ENCODE data around the gene NTN1.

Gene NTN1

GRCh38 chr17:9244066-9245052 lies 223.0 kb downstream of the NTN1 start:
- no peak overlapping the region for H4K91ac ChIP-seq (ENCODE audit: low read depth, low read length)
- no peak overlapping the region for H3K18ac ChIP-seq (ENCODE audit: low read length)
- no peak overlapping the region for H3K4ac ChIP-seq (ENCODE audit: low read depth, low read length)
- no peak overlapping the region for H2AK5ac ChIP-seq (ENCODE audit: low read length)
- no peaks in the 10 kb centered on the region for H3K27me3 ChIP-seq (ENCODE audit: insufficient read depth, low read length)
- H3K14ac ChIP-seq (ENCODE audit: low read length), result no peak overlapping the region
- no peak for DNase-seq
- no peak overlapping the region for H4K12ac ChIP-seq (ENCODE audit: low read depth, low read length)
- no peak overlapping the region for H2BK12ac ChIP-seq (ENCODE audit: low read length)
- H3K23ac ChIP-seq (ENCODE audit: low read length), result no peak overlapping the region
- no peak overlapping the region for H3K9ac ChIP-seq (ENCODE audit: low read length)
- H3K27ac ChIP-seq (ENCODE audit: low read depth, low read length), result no peak overlapping the region
- no peak overlapping the region for H4K8ac ChIP-seq (ENCODE audit: low read depth, low read length)
- peaks cover 9% of the 10 kb centered on the region in 2 experiments for H3K4me1 ChIP-seq (ENCODE audit: control insufficient read depth in 1 of 2, insufficient read depth in 2 of 2, low read length in 2 of 2)
- no peak overlapping the region for H2AFZ ChIP-seq (ENCODE audit: insufficient read depth, low read length, poor library complexity)
- H3K4me2 ChIP-seq (ENCODE audit: low read length), result no peak overlapping the region
- peaks cover 4% of the 10 kb centered on the region for H3K9me3 ChIP-seq (ENCODE audit: insufficient read depth, low read depth, low read length)
- H3K79me2 ChIP-seq (ENCODE audit: control insufficient read depth, insufficient read depth, low read length, poor library complexity), result no peaks in the 10 kb centered on the region
- WGBS (ENCODE audit: extremely low coverage, insufficient coverage, insufficient read length), result no CpG with 5 or more reads among the region's 21 CpGs
- no peak overlapping the region for H2BK120ac ChIP-seq (ENCODE audit: insufficient read depth, low read length, poor library complexity)
- no peak overlapping the region for H2BK5ac ChIP-seq (ENCODE audit: low read depth, low read length, poor library complexity)
- H3K4me3 ChIP-seq (ENCODE audit: low read depth, low read length), result no peak overlapping the region
- no peaks in the 10 kb centered on the region for H3K79me1 ChIP-seq (ENCODE audit: low read length)
- no peaks in the 10 kb centered on the region for H3K36me3 ChIP-seq (ENCODE audit: control insufficient read depth in 1 of 2, insufficient read depth in 2 of 2, low read length in 2 of 2)

DNA sequence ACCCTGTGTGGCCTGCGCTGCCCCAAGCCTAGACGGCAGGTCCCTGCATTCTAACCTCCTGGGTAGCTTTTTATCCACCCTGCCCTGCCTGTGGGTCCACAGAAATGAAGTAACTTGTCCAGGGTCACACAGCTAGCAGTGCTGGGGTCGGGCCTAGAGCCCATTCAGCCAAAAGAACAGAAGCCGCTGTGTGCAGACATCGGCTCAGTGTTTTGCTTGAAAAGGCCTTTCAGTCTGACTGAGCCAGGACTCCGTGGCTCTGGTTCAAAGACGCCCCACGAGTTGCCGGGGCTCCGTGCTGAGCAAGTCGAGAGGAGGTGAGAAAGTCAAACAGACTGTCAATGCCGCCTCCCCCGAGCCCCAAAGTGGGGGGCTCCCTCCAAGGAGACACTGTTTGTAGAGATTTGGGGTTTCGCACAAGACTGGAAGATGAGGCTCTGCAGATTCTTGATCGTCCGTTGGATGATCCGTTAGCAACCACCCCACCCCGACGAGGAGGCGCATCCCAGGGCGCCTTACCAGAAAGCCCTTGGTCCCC lies 226.2 kb downstream of the NTN1 start:
- no peaks in the 10 kb centered on the region for H3K4me1 ChIP-seq (ENCODE audit: control insufficient read depth in 1 of 2, insufficient read depth in 2 of 2, low read length in 2 of 2)
- no peak overlapping the region for H3K4ac ChIP-seq (ENCODE audit: low read depth, low read length)
- H2BK120ac ChIP-seq (ENCODE audit: insufficient read depth, low read length, poor library complexity), result no peak overlapping the region
- no peak for DNase-seq
- H3K4me2 ChIP-seq (ENCODE audit: low read length), result no peak overlapping the region
- H3K23ac ChIP-seq (ENCODE audit: low read length), result no peak overlapping the region
- no peak overlapping the region for H3K9ac ChIP-seq (ENCODE audit: low read length)
- no peak overlapping the region for H3K27ac ChIP-seq (ENCODE audit: low read depth, low read length)
- H4K8ac ChIP-seq (ENCODE audit: low read depth, low read length), result no peak overlapping the region
- no peak overlapping the region for H2BK5ac ChIP-seq (ENCODE audit: low read depth, low read length, poor library complexity)
- H3K9me3 ChIP-seq (ENCODE audit: insufficient read depth, low read depth, low read length), result peaks cover 2% of the 10 kb centered on the region
- no peaks in the 10 kb centered on the region for H3K79me2 ChIP-seq (ENCODE audit: control insufficient read depth, insufficient read depth, low read length, poor library complexity)
- H3K14ac ChIP-seq (ENCODE audit: low read length), result no peak overlapping the region
- H4K91ac ChIP-seq (ENCODE audit: low read depth, low read length), result no peak overlapping the region
- no peak overlapping the region for H3K4me3 ChIP-seq (ENCODE audit: low read depth, low read length)
- no peak overlapping the region for H3K18ac ChIP-seq (ENCODE audit: low read length)
- H2AFZ ChIP-seq (ENCODE audit: insufficient read depth, low read length, poor library complexity), result no peak overlapping the region
- no peak overlapping the region for H4K12ac ChIP-seq (ENCODE audit: low read depth, low read length)
- H3K36me3 ChIP-seq (ENCODE audit: control insufficient read depth in 1 of 2, insufficient read depth in 2 of 2, low read length in 2 of 2), result no peaks in the 10 kb centered on the region
- no peaks in the 10 kb centered on the region for H3K27me3 ChIP-seq (ENCODE audit: insufficient read depth, low read length)
- WGBS (ENCODE audit: extremely low coverage, insufficient coverage, insufficient read length), result no CpG with 5 or more reads among the region's 21 CpGs
- no peak overlapping the region for H2BK12ac ChIP-seq (ENCODE audit: low read length)
- H3K79me1 ChIP-seq (ENCODE audit: low read length), result no peaks in the 10 kb centered on the region
- H2AK5ac ChIP-seq (ENCODE audit: low read length), result no peak overlapping the region

GRCh38 chr17:9249245-9249953 lies 228.1 kb downstream of the NTN1 start:
- H3K18ac ChIP-seq (ENCODE audit: low read length), result no peak overlapping the region
- no peak overlapping the region for H4K8ac ChIP-seq (ENCODE audit: low read depth, low read length)
- H3K23ac ChIP-seq (ENCODE audit: low read length), result no peak overlapping the region
- H3K27ac ChIP-seq (ENCODE audit: low read depth, low read length), result no peak overlapping the region
- no peak overlapping the region for H2AK5ac ChIP-seq (ENCODE audit: low read length)
- H3K36me3 ChIP-seq (ENCODE audit: control insufficient read depth in 1 of 2, insufficient read depth in 2 of 2, low read length in 2 of 2), result no peaks in the 10 kb centered on the region
- no peaks in the 10 kb centered on the region for H3K79me2 ChIP-seq (ENCODE audit: control insufficient read depth, insufficient read depth, low read length, poor library complexity)
- no peak overlapping the region for H3K9ac ChIP-seq (ENCODE audit: low read length)
- H4K91ac ChIP-seq (ENCODE audit: low read depth, low read length), result no peak overlapping the region
- H3K14ac ChIP-seq (ENCODE audit: low read length), result no peak overlapping the region
- DNase-seq, result peak in 1 of 2 donors; percentile 37
- H2BK120ac ChIP-seq (ENCODE audit: insufficient read depth, low read length, poor library complexity), result no peak overlapping the region
- no peak overlapping the region for H2AFZ ChIP-seq (ENCODE audit: insufficient read depth, low read length, poor library complexity)
- H2BK12ac ChIP-seq (ENCODE audit: low read length), result no peak overlapping the region
- no CpG with 5 or more reads among the region's 21 CpGs for WGBS (ENCODE audit: extremely low coverage, insufficient coverage, insufficient read length)
- H3K9me3 ChIP-seq (ENCODE audit: insufficient read depth, low read depth, low read length), result peaks cover 2% of the 10 kb centered on the region
- no peaks in the 10 kb centered on the region for H3K4me1 ChIP-seq (ENCODE audit: control insufficient read depth in 1 of 2, insufficient read depth in 2 of 2, low read length in 2 of 2)
- H2BK5ac ChIP-seq (ENCODE audit: low read depth, low read length, poor library complexity), result no peak overlapping the region
- no peak overlapping the region for H4K12ac ChIP-seq (ENCODE audit: low read depth, low read length)
- no peak overlapping the region for H3K4ac ChIP-seq (ENCODE audit: low read depth, low read length)
- H3K4me2 ChIP-seq (ENCODE audit: low read length), result no peak overlapping the region
- no peak overlapping the region for H3K4me3 ChIP-seq (ENCODE audit: low read depth, low read length)
- no peaks in the 10 kb centered on the region for H3K79me1 ChIP-seq (ENCODE audit: low read length)
- H3K27me3 ChIP-seq (ENCODE audit: insufficient read depth, low read length), result no peaks in the 10 kb centered on the region

DNA sequence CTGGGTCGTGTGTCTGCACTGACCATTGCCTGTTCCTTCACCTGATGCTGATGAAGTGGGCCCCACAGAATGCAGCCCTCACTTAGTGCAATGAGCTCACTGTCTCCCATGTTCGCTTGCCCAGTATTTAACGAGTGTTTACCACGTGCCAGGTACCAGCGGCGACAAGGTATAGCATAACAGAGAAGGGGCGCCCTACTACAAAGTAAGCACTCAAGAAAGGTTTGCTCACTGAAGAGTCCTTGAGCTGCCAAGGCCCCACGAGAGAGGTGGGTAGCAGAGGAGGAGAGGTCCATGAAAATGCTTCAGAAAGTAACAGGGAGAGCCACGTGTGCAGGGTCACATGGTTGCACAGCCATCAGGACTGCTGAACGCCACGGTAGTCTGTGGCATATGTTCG lies 230.0 kb downstream of the NTN1 start:
- H4K91ac ChIP-seq (ENCODE audit: low read depth, low read length), result no peak overlapping the region

More for the DNA sequence above, 230.0 kb downstream of the NTN1 start:
- Histone ChIP-seq H3K4me1 (ENCODE audit: control insufficient read depth in 1 of 2, insufficient read depth in 2 of 2, low read length in 2 of 2) (no peaks in the 10 kb centered on the region), H2BK5ac (ENCODE audit: low read depth, low read length, poor library complexity) (no peak overlapping the region), H3K4me2 (ENCODE audit: low read length) (no peak overlapping the region), H4K12ac (ENCODE audit: low read depth, low read length) (no peak overlapping the region), H4K8ac (ENCODE audit: low read depth, low read length) (no peak overlapping the region), H3K27ac (ENCODE audit: low read depth, low read length) (no peak overlapping the region), H3K18ac (ENCODE audit: low read length) (no peak overlapping the region), H3K4me3 (ENCODE audit: low read depth, low read length) (no peak overlapping the region), H3K23ac (ENCODE audit: low read length) (peak overlapping the region; percentile 78), H2BK120ac (ENCODE audit: insufficient read depth, low read length, poor library complexity) (no peak overlapping the region), H3K9me3 (ENCODE audit: insufficient read depth, low read depth, low read length) (peaks cover 2% of the 10 kb centered on the region), H3K14ac (ENCODE audit: low read length) (no peak overlapping the region), H2AFZ (ENCODE audit: insufficient read depth, low read length, poor library complexity) (no peak overlapping the region), H3K79me2 (ENCODE audit: control insufficient read depth, insufficient read depth, low read length, poor library complexity) (no peaks in the 10 kb centered on the region), H3K9ac (ENCODE audit: low read length) (no peak overlapping the region), H3K4ac (ENCODE audit: low read depth, low read length) (no peak overlapping the region), H3K36me3 (ENCODE audit: control insufficient read depth in 1 of 2, insufficient read depth in 2 of 2, low read length in 2 of 2) (no peaks in the 10 kb centered on the region), H2AK5ac (ENCODE audit: low read length) (no peak overlapping the region), H3K79me1 (ENCODE audit: low read length) (no peaks in the 10 kb centered on the region), H3K27me3 (ENCODE audit: insufficient read depth, low read length) (no peaks in the 10 kb centered on the region), H2BK12ac (ENCODE audit: low read length) (no peak overlapping the region)
- no peak for DNase-seq
- WGBS (ENCODE audit: extremely low coverage, insufficient coverage, insufficient read length), result no CpG with 5 or more reads among the region's 12 CpGs
